GM18870 (cell line): ENCODE measurements around the gene TBC1D3H.
"Not testable (repeated sequence)": the region's sequence is repeated elsewhere in the genome, so short reads cannot be mapped to it uniquely, and the experiment has no call there.

Experiments
- ATAC-seq: cut with Tn5 transposase; IDR thresholded peaks from one replicate; pipeline ENCODE4 v1.9.1; 2021; ENCODE audit warnings: moderate library complexity; ENCODE audit not compliant: unreplicated experiment

The TBC1D3H gene

DNA sequence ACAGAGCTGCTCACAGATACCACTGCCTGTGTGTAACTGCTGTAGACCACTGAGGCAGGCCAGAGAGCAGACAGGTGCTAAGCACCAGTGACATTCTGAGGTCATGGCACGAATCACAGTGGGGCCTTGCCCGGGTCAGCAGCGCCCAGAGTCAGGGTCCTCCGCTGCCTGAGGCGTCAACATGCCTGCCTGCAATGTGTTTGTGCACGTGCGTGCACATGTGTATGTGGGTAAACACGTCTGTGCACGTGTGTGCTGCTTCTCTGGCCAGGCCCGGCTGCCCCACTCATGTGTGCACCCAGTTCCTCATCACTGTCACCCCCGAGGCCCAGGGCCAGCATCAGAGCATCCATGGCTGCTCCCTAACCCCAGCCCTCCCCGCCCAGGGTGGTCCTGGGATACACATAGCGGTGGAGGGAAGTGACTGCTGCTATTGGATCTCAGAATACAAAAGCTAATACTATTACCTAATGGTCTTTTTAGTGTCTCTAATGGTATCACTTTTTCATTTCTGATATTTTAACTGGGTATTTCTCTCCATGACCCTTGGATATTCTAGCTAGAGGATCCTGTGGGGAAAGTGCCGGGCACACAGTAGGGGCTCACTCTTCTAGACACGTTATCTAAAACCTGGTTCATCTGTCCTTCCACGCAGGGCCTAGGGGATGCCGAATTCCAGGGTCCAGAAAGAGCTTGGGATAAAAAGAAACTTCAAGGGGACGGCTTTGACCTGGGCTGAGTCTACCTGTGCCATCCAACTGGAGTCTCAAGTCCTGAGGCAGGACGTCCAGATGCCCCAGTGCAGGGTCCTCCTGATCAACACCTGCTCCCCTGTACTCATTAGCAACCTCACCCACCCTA, at the start of gene TBC1D3H:
TSS of gene TBC1D3H (minus strand) at position 51 of the 861 bp plus-strand sequence. CDS start 1,540 bp downstream, outside the sequence.
- ATAC-seq: not testable (repeated sequence)

DNA sequence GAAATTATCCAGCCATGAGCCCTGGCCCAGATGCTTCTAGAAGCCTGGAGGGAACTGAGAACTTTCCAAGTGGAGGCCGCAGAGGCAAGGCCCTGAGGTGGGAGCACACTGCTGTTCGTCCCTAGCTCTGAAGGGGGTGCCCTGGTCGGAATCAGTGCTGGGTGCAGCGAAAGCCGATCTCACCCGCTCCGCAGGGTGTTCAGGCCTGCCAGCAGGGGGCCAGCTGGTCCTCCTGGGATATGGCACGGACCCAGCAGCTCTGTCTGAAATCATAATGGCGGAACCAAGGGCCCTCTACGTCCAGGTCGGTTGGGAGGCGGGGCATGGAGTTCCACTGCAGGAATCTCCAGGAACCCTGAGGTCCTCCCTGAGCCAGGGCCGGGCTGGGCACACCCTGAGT, 40.7 kb upstream of the TBC1D3H start:
- ATAC-seq: not testable (repeated sequence)

DNA sequence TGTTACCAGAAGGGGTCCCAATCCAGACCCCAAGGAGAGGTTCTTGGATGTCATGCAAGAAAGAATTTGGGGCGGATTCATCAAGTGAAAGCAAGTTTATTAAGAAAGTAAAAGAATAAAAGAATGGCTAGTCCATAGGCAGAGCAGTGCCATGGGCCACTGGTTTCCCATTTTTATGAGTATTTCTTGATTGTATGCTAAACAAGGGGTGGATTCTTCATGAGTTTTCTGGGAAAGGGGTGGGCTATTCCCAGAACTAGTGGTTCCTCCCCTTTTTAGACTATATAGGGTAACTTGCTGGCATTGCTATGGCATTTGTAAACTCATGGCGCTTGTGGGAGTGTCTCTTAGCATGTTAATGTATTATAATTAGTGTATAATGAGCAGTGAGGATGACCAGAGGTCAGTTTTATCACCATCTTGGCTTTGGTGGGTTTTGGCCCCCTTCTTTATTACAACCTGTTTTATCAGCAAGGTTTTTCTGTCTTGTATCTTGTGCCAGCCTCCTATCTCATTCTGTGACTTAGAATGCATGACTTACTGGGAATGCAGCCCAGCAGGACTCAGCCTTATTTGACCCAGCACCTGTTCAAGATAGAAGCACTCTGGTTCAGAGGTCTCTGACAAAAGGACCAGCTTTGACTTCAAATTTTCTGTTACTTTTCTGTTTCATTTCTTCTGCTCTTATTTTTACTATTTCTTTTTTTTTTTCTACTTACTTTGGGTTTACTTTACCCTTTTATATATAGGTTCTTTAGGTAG, 27.1 kb upstream of the TBC1D3H start:
- not testable (repeated sequence) for ATAC-seq

DNA sequence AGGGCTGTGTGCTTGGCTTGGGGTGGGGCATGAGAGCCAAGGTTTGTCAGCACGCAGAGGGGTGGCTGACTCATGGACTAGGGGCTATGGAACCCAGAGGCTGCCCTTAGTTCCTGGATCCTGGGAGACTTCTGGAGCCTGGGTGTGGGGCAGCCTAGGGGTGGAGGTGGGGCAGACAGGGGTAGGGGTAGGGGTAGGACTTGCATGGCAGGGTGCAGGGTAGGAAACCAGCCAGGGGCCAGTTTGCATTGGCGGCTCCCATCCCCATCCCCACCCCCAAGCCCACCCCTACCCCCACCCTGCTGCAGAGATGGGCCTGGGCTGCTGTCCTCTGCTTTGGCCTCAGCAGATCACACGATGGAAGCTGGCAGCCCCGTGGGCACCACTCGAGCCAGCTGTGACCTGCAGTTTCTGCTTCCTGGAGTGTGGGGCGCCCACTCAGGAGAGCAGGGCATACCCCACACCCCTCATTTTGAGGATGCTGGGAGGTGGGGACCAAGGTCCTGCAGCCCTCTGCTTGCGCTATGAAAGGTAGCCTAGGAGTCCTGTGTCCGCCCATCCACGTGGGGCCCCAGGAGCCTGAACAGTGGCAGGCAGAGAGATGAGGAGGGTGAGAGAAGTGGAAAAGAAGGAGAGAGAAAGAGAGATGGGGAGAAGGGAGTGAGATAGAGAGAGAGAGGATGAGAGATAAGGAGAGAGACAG, 2.9 kb upstream of the TBC1D3H start:
- ATAC-seq: not testable (repeated sequence)

DNA sequence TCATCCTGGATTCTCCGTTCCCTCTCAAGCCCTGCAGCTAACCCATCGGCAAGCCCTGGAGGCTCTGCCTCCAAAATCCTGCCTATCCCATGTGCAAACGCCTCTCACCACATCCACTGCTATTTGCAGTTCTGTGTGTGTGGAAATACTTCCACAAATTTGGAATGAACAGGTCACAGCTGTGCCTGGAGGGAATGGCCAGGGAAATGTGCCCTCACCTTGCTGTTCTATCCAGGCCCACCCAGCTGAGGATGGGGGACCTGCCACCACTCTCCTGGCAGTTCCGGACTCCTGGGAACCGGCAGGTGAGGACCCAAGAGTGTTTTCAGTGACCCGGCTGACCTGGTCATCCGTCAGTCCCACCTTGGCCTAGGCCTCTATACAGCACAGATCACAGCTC, 12.3 kb downstream of the TBC1D3H start:
- not testable (repeated sequence) for ATAC-seq

DNA sequence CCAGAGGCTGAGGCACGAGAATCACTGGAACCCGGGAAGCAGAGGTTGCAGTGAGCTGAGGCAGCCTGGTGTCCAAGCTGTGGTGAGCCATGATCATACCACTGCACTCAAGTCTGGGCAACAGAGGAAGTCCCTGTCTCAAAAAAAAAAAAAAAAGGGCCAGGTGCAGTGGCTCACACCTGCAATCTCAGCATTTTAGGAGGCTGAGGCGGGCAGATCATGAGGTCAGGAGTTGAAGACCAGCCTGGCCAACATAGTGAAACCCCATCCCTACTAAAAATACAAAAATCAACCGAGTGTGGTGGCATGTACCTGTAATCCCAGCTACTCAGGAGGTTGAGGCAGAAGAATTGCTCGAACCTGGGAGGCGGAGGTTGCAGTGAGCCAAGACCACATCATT, 25.7 kb downstream of the TBC1D3H start:
- not testable (repeated sequence) for ATAC-seq
